ENCODE results near the gene CDPF1. TPM values are rescaled to one million over a fixed set of nuclear protein-coding genes. Genes with fewer than 3 reads are reported as not detected.

Gene CDPF1
- total and polyA plus RNA-seq, 4 donors, result 8.9 to 17.2 (median 12.4) TPM

GRCh38 chr22:46272762-46273431 is 22.8 kb upstream of the CDPF1 start:
- DNase-seq (no peak), ATAC-seq (ENCODE audit: insufficient read depth, low FRiP score) (no peak)
- Histone ChIP-seq H3K9me3 (ENCODE audit: control insufficient read depth in 4 of 4, insufficient read depth in 3 of 4, low read length in 3 of 4) (no peaks in the 10 kb centered on the region), H3K9ac (ENCODE audit: insufficient read depth in 1 of 2, low read length in 2 of 2) (no peak overlapping the region), H3K27ac (ENCODE audit: low read depth in 1 of 2, low read length in 1 of 2) (no peak overlapping the region), H3K36me3 (ENCODE audit: control insufficient read depth in 4 of 4, insufficient read depth in 4 of 4, low read length in 4 of 4) (peaks cover 8 to 41% (median 30%) of the 10 kb centered on the region in 4 donors), H3K27me3 (ENCODE audit: control insufficient read depth in 3 of 3, insufficient read depth in 3 of 3, low read length in 2 of 3) (no peaks in the 10 kb centered on the region), H3K4me3 (no peak overlapping the region), H3K4me1 (ENCODE audit: control insufficient read depth in 5 of 5, insufficient read depth in 5 of 5, low read length in 5 of 5) (peaks cover 0 to 15% (median 6%) of the 10 kb centered on the region in 5 donors)
- no peak for TF ChIP-seq CTCF (IDR thresholded peaks at IDR 0.05; ENCODE audit: control extremely low read depth, extremely low read depth)
- 94 to 97% methylated on average over 12 of the region's 12 CpGs for WGBS, 2 donors

GRCh38 chr22:46272196-46272595 is 22.1 kb upstream of the CDPF1 start:
- no peak overlapping the region for H3K27ac ChIP-seq (ENCODE audit: low read depth in 1 of 2, low read length in 1 of 2)
- WGBS, 2 donors, result 96 to 98% methylated on average over 8 of the region's 8 CpGs
- peaks cover 8 to 36% (median 28%) of the 10 kb centered on the region in 4 donors for H3K36me3 ChIP-seq (ENCODE audit: control insufficient read depth in 4 of 4, insufficient read depth in 4 of 4, low read length in 4 of 4)

GRCh38 chr22:46269564-46269963 is 19.5 kb upstream of the CDPF1 start:
- 67 to 86% methylated on average over 11 of the region's 11 CpGs for WGBS, 2 donors
- Histone ChIP-seq H3K4me3 (no peak overlapping the region), H3K9ac (ENCODE audit: insufficient read depth in 1 of 2, low read length in 2 of 2) (no peak overlapping the region), H3K27ac (ENCODE audit: low read depth in 1 of 2, low read length in 1 of 2) (no peak overlapping the region), H3K9me3 (ENCODE audit: control insufficient read depth in 4 of 4, insufficient read depth in 3 of 4, low read length in 3 of 4) (no peaks in the 10 kb centered on the region), H3K36me3 (ENCODE audit: control insufficient read depth in 4 of 4, insufficient read depth in 4 of 4, low read length in 4 of 4) (peaks cover 0 to 23% (median 13%) of the 10 kb centered on the region in 4 donors), H3K27me3 (ENCODE audit: control insufficient read depth in 3 of 3, insufficient read depth in 3 of 3, low read length in 2 of 3) (no peaks in the 10 kb centered on the region), H3K4me1 (ENCODE audit: control insufficient read depth in 5 of 5, insufficient read depth in 5 of 5, low read length in 5 of 5) (peaks cover 0 to 21% (median 6%) of the 10 kb centered on the region in 5 donors)
- ATAC-seq (ENCODE audit: insufficient read depth, low FRiP score) (no peak), DNase-seq (no peak)
- no peak for TF ChIP-seq CTCF (IDR thresholded peaks at IDR 0.05; ENCODE audit: control extremely low read depth, extremely low read depth)

More at GRCh38 chr22:46272196-46272595, 22.1 kb upstream of the CDPF1 start:
- Histone ChIP-seq H3K9me3 (ENCODE audit: control insufficient read depth in 4 of 4, insufficient read depth in 3 of 4, low read length in 3 of 4) (no peaks in the 10 kb centered on the region), H3K27me3 (ENCODE audit: control insufficient read depth in 3 of 3, insufficient read depth in 3 of 3, low read length in 2 of 3) (no peaks in the 10 kb centered on the region), H3K4me3 (no peak overlapping the region), H3K9ac (ENCODE audit: insufficient read depth in 1 of 2, low read length in 2 of 2) (no peak overlapping the region), H3K4me1 (ENCODE audit: control insufficient read depth in 5 of 5, insufficient read depth in 5 of 5, low read length in 5 of 5) (peaks cover 0 to 18% (median 6%) of the 10 kb centered on the region in 5 donors)
- DNase-seq (no peak), ATAC-seq (ENCODE audit: insufficient read depth, low FRiP score) (no peak)
- TF ChIP-seq CTCF (IDR thresholded peaks at IDR 0.05; ENCODE audit: control extremely low read depth, extremely low read depth), result no peak
